Measurements from ENCODE around the gene ITGB1.

GRCh38 chr10:32982911-32983909 lies 25.2 kb upstream of the ITGB1 start:
- no peak for TF ChIP-seq CHD2 (IDR thresholded peaks at IDR 0.05; ENCODE audit: low read length, partially characterized antibody)
- TF ChIP-seq CTCF (IDR thresholded peaks at IDR 0.05) = no peak
- TF ChIP-seq GABPA (IDR thresholded peaks at IDR 0.05; ENCODE audit: low read depth) = no peak
